GM13976 (cell line): ENCODE measurements around the gene TMEM39B.
"Not testable (repeated sequence)": the region's sequence is repeated elsewhere in the genome, so short reads cannot be mapped to it uniquely, and the experiment has no call there.

Source experiments
- DNase-seq: peaks from one replicate; pipeline ENCODE4 v3.0.0; 2012; ENCODE audit warnings: low spot score
- CTCF ChIP-seq: IDR thresholded peaks from 2 replicates; pipeline ENCODE4 v1.5.1; 2012; ENCODE audit warnings: borderline replicate concordance, mild to moderate bottlenecking; ENCODE audit not compliant: insufficient read depth; ENCODE audit errors: extremely low read depth, missing control alignments, control extremely low read depth
- in situ Hi-C: fragments of 300-500 bp; cut with MboI; formaldehyde crosslinking; loops from one replicate; pipeline ENCODE4 v1.12.0; 2022; ENCODE audit warnings: low sequenced_read_pairs, mixed read lengths, inconsistent platforms; ENCODE audit not compliant: unreplicated experiment

The TMEM39B gene

DNA sequence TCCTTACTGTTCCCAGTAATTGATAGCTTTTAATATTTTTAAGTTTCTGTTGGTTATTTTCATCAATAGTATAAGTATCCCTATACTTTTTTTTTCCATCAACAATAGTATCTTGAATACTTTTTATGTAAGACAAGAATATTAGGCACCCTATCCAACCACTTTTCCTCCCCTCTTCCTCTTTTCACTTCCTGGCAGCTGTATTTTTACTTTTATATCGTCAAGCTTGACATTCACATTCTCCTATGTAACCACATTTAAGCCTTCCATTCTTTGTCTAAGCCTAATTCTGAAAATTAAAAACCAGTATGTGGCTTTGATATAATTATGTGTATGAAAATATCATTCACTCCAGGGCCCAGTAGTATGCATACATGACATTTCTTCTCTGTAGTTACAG lies 9.3 kb downstream of the TMEM39B start:
- TF ChIP-seq CTCF: no peak
- in situ Hi-C loops: no loop called here
- DNase-seq: no peak

DNA sequence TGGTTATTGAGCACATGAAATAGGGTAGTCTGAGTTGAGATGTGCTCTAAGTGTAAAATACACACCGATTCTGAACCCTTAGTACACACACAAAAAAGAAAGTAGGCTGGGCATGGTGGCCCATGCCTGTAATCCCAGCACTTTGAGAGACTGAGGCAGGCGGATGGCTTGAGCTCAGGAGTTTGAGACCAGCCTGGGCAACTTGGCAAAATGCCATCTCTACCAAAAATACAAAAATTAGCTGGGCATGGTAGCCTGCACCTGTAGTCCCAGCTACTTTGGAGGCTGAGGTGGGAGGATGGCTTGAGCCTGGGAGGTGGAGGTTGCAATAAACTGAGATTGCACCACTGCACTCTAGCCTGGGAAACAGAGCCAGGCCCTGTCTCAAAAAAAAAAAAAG lies 13.6 kb downstream of the TMEM39B start:
- in situ Hi-C loops, DNase-seq: not testable (repeated sequence)

DNA sequence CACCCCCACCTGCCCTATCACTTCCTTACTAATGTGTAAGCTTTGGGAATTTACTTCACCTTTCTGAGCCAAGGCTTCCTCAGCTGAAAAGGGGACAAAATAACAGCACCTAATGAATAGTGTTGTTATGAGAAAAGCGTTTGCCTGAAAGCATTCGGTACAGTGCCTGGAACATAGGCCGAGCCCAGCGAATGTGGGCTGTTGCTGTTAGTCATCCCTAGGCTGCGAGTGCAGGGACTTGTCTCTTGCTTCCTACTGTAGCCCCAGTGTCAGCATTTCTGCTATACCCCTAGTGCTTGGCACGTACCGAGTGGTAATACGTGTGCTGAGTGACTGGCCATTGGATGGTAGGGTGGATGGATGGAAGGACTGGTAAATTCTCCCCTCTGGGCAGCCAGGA lies 18.4 kb downstream of the TMEM39B start:
- TF ChIP-seq CTCF: no peak
- in situ Hi-C loops: no loop called here
- DNase-seq: no peak

DNA sequence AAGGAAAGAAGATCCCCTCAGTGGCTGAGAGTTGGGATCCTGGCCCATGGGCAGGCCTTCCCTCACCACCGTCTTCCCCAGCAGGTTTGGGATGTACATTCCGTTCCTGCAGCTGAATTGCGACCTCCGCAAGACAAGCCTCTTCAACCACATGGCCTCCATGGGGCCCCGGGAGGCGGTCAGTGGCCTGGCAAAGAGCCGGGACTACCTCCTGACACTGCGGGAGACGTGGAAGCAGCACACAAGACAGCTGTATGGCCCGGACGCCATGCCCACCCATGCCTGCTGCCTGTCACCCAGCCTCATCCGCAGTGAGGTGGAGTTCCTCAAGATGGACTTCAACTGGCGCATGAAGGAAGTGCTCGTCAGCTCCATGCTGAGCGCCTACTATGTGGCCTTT lies 18.9 kb downstream of the TMEM39B start:
- in situ Hi-C loops: no loop called here
- DNase-seq: no peak
- TF ChIP-seq CTCF: no peak

GRCh38 chr1:32094746-32095521 lies 22.2 kb downstream of the TMEM39B start:
- no peak for TF ChIP-seq CTCF
- no peak for DNase-seq
- in situ Hi-C loops: no loop called here

DNA sequence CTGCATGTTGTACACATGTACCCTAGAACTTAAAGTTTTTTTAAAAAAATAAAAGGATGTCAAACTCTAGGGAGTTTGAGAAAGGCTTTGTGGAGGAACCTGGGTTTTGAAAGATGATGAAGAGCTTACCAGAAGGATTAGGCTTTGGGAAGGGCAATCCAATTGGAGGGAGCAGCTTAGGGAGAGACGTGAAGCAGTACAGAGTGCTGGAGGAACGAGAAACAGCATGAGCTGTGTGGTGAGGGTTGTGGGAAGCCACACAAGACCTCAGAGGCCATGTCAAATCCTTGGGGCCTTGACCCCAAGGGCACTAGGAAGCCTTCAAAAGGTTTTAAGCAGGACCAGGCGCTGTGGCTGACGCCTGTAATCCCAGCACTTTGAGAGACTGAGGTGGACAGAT lies 26.7 kb downstream of the TMEM39B start:
- in situ Hi-C loops: no loop called here
- DNase-seq: no peak
- no peak for TF ChIP-seq CTCF

- in situ Hi-C loops: no loop called here
- DNase-seq: no peak
- TF ChIP-seq CTCF: no peak
Observed at GRCh38 chr1:32100359-32100758, 27.6 kb downstream of the TMEM39B start.
